Left renal pelvis (tissue), 4 donors: ENCODE measurements around the gene MGMT. TPM values are rescaled to one million over a fixed set of nuclear protein-coding genes. Genes with fewer than 3 reads are reported as not detected.

ENCODE experiments used
- DNase-seq, 4 donors: peaks; one replicate each; pipeline ENCODE4 v3.0.0-alpha.2; 2013; ENCODE audit warnings: low read depth in 4 of 4, low spot score in 3 of 4
- polyA plus RNA-seq, 4 donors: library from polyadenylated mRNA; unstranded; fragments of 120-200 nt; gene quantifications; one replicate each; pipeline ENCODE4 v1.2.1, GENCODE V29; 2013; ENCODE audit not compliant: insufficient read length in 4 of 4

MGMT gene
- polyA plus RNA-seq, 4 donors, result 14.2 to 24.7 (median 17.5) TPM

- no peak for DNase-seq
These were observed 250.9 kb downstream of the MGMT start for GRCh38 chr10:129717816-129718547.

GRCh38 chr10:129718548-129719414 is 251.7 kb downstream of the MGMT start:
- no peak for DNase-seq

GRCh38 chr10:129719415-129719739 is 252.3 kb downstream of the MGMT start:
- no peak for DNase-seq

DNA sequence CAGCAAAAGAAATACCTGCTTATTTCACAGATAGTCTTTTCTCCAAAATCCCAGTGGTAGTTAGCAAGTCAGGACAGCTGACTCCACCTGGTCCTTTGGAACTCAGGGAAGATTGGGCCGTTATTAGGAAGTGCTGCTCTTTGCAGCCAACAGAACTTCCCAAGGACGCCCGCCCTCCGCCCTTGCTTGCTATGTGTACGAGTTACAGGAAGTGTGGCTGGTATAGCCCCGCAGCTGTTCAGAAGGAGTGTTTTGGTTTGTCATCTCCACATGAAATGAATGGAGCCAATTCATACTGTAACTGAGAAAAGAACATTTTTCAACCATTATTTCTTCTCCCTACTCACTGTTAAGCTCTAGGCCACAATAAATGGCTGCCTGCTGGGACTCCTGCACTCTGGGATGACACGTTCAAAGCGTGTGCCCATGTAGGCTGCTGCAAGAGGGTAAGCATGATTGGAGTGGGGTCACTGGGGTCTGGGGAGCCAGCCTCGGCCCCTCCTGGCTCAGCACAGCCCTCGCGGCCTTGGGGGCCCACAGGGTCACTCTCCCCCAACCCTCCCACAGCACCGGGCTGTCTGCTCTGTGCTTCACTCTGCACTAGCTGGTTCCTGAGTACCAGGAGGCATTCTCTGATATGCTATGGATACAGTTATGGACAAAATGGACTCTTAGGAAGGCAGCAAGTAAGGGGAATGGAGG is 253.0 kb downstream of the MGMT start:
- DNase-seq, result no peak

GRCh38 chr10:129725011-129725410 is 258.0 kb downstream of the MGMT start:
- DNase-seq, result no peak

DNA sequence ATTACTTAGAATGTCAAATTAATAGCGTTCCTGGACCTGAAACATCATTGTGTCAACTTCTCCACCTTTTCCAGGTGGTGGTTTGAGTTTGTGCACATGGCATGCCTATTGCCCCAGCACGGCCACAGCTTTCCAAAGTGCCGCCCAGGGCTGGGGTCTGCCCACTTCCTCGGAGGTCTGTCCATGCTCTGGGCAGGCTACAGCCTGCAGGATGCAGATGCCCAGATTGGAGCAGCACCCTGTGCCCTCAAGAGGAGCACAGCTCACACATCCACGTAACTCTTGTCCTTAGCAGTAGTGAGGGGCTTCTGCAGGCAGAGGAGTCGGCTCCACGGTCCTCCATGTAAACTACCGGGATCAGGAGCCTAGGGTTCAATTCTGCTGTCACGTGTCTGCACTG is 258.4 kb downstream of the MGMT start:
- no peak for DNase-seq

- no peak for DNase-seq
These were observed 259.0 kb downstream of the MGMT start for GRCh38 chr10:129725890-129726631.

DNA sequence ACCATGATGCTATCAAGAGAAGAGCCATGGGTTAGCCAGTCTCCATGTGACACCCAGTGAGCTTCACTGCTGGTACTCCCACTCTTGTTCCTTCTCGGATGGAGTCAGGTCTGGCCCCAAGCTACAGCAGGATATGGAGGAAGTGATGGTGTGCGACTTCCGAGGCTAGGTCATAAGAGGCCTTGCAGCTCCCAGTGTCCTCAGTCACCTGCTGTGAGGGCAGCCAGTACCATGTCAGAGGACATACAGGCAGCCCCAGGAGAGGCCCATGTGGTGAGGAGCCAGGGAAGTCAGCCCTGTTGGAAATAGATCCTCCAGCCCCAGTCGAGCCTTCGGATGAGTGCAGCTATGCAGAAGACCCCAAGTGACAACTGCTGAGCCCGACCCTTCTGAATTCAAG is 260.0 kb downstream of the MGMT start:
- no peak for DNase-seq

DNA sequence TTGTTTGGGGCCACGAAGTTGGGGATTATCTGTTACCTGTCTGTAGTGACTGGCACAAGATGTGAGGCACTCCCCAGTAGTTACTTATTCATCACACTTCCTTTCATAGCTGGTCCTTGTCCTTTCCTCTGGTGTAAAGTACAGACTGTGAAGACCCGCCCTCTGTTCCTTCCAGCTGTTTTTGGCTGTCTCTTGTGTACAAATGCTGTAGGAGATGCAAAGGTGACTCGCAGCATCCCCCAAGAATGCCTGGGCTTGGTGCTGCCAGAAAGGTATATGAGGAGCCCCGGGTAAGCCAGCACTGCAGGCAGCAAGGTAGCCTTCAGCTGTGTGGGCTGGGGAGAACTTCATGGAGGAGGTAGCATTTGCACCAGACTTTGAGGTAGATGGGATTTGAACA is 260.5 kb downstream of the MGMT start:
- no peak for DNase-seq

GRCh38 chr10:129728246-129728820 is 261.3 kb downstream of the MGMT start:
- DNase-seq, result no peak

DNA sequence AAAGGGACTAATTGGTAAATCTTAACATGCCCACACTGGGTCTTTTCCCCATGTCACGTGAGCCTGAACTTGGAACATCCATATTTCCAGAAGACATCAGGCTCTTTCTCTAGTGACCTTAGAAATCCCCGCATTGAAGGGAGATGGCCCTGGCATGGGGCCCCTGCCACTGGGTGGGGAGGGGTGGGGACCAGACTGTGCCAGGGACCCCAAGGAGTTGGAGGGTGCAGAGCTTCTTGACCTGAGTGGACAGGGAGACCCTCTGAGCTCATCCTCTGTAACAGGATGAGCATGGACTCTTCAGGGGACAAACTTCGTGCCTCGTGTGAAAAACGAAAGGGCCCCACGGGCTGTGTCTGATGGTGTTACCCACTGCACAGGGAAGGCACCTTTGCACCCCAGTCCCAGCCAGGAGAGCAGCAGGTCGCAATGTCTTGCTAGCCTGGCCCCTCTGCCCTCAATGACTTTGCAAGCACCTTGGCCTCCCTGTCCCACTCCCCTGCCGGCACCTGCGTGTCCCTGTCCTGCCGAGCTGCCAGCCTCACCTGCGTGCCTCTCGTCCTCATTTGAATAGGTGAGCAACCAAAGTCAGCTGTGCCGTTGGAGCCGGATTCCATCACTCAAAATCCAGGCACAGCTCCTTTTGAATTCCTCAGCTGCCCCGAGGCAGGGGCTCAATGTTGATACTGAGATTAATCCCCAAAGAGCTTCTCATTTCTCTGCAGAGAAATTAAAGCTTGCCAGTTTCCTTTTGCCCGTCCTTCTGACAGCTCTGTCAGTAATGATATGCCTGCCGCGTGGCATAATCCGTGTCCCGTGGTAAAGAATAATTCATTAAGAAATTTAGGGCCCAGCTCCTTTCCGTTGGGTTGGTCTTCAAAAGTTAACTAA is 262.1 kb downstream of the MGMT start:
- DNase-seq, result no peak

- DNase-seq, result no peak
These were observed 263.4 kb downstream of the MGMT start for GRCh38 chr10:129730272-129730992.

DNA sequence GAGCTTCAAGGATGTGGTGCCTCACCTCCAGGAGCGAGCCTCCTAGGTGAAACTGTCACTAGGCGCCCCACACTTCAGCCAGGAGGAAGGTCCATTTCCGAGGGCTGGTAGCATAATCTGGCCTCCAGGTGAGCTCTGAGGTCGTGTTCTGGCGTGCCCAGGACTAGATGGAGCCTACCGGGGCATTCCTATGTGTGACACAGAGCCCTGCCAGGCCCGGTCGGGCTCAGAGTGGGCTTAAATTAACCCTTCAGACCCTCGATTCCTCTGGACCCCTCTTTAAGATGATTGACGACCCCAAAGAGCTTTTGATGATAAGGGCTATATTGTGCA is 263.9 kb downstream of the MGMT start:
- DNase-seq, result no peak

GRCh38 chr10:129740532-129741279 is 273.7 kb downstream of the MGMT start:
- DNase-seq, result no peak

- DNase-seq, result no peak
These were observed 274.4 kb downstream of the MGMT start for GRCh38 chr10:129741280-129741977.

DNA sequence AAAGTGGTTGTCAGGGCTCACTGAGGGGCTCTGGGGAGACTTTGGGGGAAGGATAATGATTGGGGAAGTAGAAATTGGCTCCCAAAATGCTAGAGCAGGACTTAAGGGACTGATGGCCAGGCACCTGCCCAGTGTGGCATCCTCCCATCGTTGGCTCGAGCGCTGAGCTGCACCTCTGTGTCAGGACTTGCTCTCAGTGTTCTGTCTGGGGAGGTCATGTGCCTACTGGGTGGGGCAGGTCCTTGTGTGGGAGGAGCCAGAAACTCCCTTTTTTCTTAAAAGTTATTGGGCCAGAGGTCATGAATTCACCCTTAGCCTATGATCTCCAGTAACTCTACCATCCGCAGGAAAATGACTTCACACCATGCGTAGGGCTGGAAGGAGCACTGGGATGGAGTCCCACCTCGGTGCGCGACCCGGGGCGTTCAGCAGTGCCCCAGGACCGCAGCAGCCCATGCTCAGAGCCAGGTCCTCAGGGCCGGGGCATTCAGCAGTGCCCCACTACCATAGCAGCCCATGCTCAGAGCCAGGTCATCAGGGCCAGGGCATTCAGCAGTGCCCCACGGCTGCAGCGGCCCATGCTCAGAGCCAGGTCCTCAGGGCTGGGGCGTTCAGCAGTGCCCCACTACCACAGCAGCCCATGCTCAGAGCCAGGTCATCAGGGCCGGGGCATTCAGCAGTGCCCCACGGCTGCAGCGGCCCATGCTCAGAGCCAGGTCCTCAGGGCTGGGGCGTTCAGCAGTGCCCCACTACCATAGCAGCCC is 275.1 kb downstream of the MGMT start:
- DNase-seq, result no peak
